ENCODE measurements around the gene SLC38A8.

Gene SLC38A8

GRCh38 chr16:84079664-84080063 lies 37.1 kb upstream of the SLC38A8 start:
- Histone ChIP-seq H3K27me3 (ENCODE audit: insufficient read depth, low read length, poor library complexity, severe bottlenecking) (no peaks in the 10 kb centered on the region), H4K20me1 (ENCODE audit: insufficient read depth, low read length, poor library complexity, severe bottlenecking) (peaks cover 4% of the 10 kb centered on the region), H3K9ac (ENCODE audit: low read depth, low read length, poor library complexity, severe bottlenecking) (no peak overlapping the region), H3K79me2 (ENCODE audit: insufficient read depth, low read length) (peaks cover 11% of the 10 kb centered on the region; the same call in 1 of the 2 replicates), H2AFZ (ENCODE audit: low read length) (no peak overlapping the region), H3K4me3 (ENCODE audit: low read length, poor library complexity, severe bottlenecking) (no peak overlapping the region), H3K9me3 (ENCODE audit: insufficient read depth, low read depth, low read length) (no peaks in the 10 kb centered on the region), H3K36me3 (ENCODE audit: insufficient read depth, low read length) (peaks cover 92% of the 10 kb centered on the region), H3K9me2 (replicated peaks; ENCODE audit: low read depth, low read length) (no peaks in the 10 kb centered on the region), H3K4me1 (ENCODE audit: insufficient read depth, low read length, poor library complexity, severe bottlenecking) (no peaks in the 10 kb centered on the region), H3K4me2 (ENCODE audit: low read depth, low read length, poor library complexity, severe bottlenecking) (no peak overlapping the region), H3F3A (ENCODE audit: low read depth) (no peaks in the 10 kb centered on the region)
- no peak for TF ChIP-seq EZH2phosphoT487 (IDR thresholded peaks at IDR 0.05; ENCODE audit: borderline replicate concordance)
- TF ChIP-seq, protein P1, sequence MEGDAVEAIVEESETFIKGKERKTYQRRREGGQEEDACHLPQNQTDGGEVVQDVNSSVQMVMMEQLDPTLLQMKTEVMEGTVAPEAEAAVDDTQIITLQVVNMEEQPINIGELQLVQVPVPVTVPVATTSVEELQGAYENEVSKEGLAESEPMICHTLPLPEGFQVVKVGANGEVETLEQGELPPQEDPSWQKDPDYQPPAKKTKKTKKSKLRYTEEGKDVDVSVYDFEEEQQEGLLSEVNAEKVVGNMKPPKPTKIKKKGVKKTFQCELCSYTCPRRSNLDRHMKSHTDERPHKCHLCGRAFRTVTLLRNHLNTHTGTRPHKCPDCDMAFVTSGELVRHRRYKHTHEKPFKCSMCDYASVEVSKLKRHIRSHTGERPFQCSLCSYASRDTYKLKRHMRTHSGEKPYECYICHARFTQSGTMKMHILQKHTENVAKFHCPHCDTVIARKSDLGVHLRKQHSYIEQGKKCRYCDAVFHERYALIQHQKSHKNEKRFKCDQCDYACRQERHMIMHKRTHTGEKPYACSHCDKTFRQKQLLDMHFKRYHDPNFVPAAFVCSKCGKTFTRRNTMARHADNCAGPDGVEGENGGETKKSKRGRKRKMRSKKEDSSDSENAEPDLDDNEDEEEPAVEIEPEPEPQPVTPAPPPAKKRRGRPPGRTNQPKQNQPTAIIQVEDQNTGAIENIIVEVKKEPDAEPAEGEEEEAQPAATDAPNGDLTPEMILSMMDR (conservative IDR thresholded peaks at IDR 0.05; ENCODE audit: low read length): no peak

- Histone ChIP-seq H3K9ac (ENCODE audit: low read depth, low read length, poor library complexity, severe bottlenecking) (no peak overlapping the region), H3K36me3 (ENCODE audit: insufficient read depth, low read length) (peaks cover 90% of the 10 kb centered on the region; the same call in 1 of the 2 replicates), H3K4me1 (ENCODE audit: insufficient read depth, low read length, poor library complexity, severe bottlenecking) (no peaks in the 10 kb centered on the region)
These were observed 32.8 kb upstream of the SLC38A8 start for GRCh38 chr16:84075376-84075775.

GRCh38 chr16:84074721-84075120 lies 32.1 kb upstream of the SLC38A8 start:
- Histone ChIP-seq H3K79me2 (ENCODE audit: insufficient read depth, low read length) (peaks cover 11% of the 10 kb centered on the region; the same call in 1 of the 2 replicates), H3K9me3 (ENCODE audit: insufficient read depth, low read depth, low read length) (no peaks in the 10 kb centered on the region), H4K20me1 (ENCODE audit: insufficient read depth, low read length, poor library complexity, severe bottlenecking) (peaks cover 4% of the 10 kb centered on the region), H3F3A (ENCODE audit: low read depth) (no peaks in the 10 kb centered on the region), H3K4me2 (ENCODE audit: low read depth, low read length, poor library complexity, severe bottlenecking) (no peak overlapping the region), H3K4me3 (ENCODE audit: low read length, poor library complexity, severe bottlenecking) (no peak overlapping the region), H3K9ac (ENCODE audit: low read depth, low read length, poor library complexity, severe bottlenecking) (no peak overlapping the region), H3K36me3 (ENCODE audit: insufficient read depth, low read length) (peaks cover 90% of the 10 kb centered on the region; the same call in 1 of the 2 replicates), H2AFZ (ENCODE audit: low read length) (no peak overlapping the region), H3K9me2 (replicated peaks; ENCODE audit: low read depth, low read length) (no peaks in the 10 kb centered on the region), H3K27me3 (ENCODE audit: insufficient read depth, low read length, poor library complexity, severe bottlenecking) (no peaks in the 10 kb centered on the region), H3K4me1 (ENCODE audit: insufficient read depth, low read length, poor library complexity, severe bottlenecking) (no peaks in the 10 kb centered on the region)
- no peak for TF ChIP-seq EZH2phosphoT487 (IDR thresholded peaks at IDR 0.05; ENCODE audit: borderline replicate concordance)
- TF ChIP-seq, protein P1 (conservative IDR thresholded peaks at IDR 0.05; ENCODE audit: low read length): no peak

More at GRCh38 chr16:84075376-84075775, 32.8 kb upstream of the SLC38A8 start:
- Histone ChIP-seq H3K4me3 (ENCODE audit: low read length, poor library complexity, severe bottlenecking) (no peak overlapping the region), H3F3A (ENCODE audit: low read depth) (no peaks in the 10 kb centered on the region), H4K20me1 (ENCODE audit: insufficient read depth, low read length, poor library complexity, severe bottlenecking) (peaks cover 4% of the 10 kb centered on the region), H3K27me3 (ENCODE audit: insufficient read depth, low read length, poor library complexity, severe bottlenecking) (no peaks in the 10 kb centered on the region), H3K4me2 (ENCODE audit: low read depth, low read length, poor library complexity, severe bottlenecking) (no peak overlapping the region), H2AFZ (ENCODE audit: low read length) (no peak overlapping the region), H3K79me2 (ENCODE audit: insufficient read depth, low read length) (peaks cover 11% of the 10 kb centered on the region; the same call in 1 of the 2 replicates), H3K9me2 (replicated peaks; ENCODE audit: low read depth, low read length) (no peaks in the 10 kb centered on the region), H3K9me3 (ENCODE audit: insufficient read depth, low read depth, low read length) (no peaks in the 10 kb centered on the region)
- no peak for TF ChIP-seq EZH2phosphoT487 (IDR thresholded peaks at IDR 0.05; ENCODE audit: borderline replicate concordance)
- TF ChIP-seq, protein P1 (conservative IDR thresholded peaks at IDR 0.05; ENCODE audit: low read length): no peak
